IPS DF 4.7 (cell line): ENCODE data around the gene NFX1.
A peak's percentile ranks its signal among the peaks of the same experiment; 100 is the strongest.

Source experiments
- DNase-seq: peaks from one replicate; pipeline ENCODE4 v3.0.0-alpha.2; 2013; ENCODE audit warnings: low spot score; ENCODE audit errors: extremely low read depth

Gene NFX1

GRCh38 chr9:33265211-33265865 lies 25.0 kb upstream of the NFX1 start:
- no peak for DNase-seq

- no peak for DNase-seq
Observed at GRCh38 chr9:33267151-33267767, 23.1 kb upstream of the NFX1 start.

- DNase-seq, result no peak
Observed at GRCh38 chr9:33270146-33270545, 20.2 kb upstream of the NFX1 start.

GRCh38 chr9:33272061-33272460 lies 18.3 kb upstream of the NFX1 start:
- DNase-seq, result no peak

GRCh38 chr9:33273266-33273971 lies 16.9 kb upstream of the NFX1 start:
- no peak for DNase-seq

GRCh38 chr9:33273972-33274328 lies 16.4 kb upstream of the NFX1 start:
- DNase-seq, result no peak

GRCh38 chr9:33277484-33277883 lies 12.8 kb upstream of the NFX1 start:
- no peak for DNase-seq

- DNase-seq, result no peak
Observed at GRCh38 chr9:33285502-33285901, 4.8 kb upstream of the NFX1 start.

GRCh38 chr9:33287087-33287490 lies 3.2 kb upstream of the NFX1 start:
- peak; percentile 19 for DNase-seq

- DNase-seq, result no peak
Observed at GRCh38 chr9:33288235-33288634, 2.1 kb upstream of the NFX1 start.

GRCh38 chr9:33288828-33289483 lies 1.4 kb upstream of the NFX1 start:
- DNase-seq, result no peak

GRCh38 chr9:33289496-33289895 lies 820 bp upstream of the NFX1 start:
- DNase-seq, result no peak

- DNase-seq, result no peak
Observed at GRCh38 chr9:33289936-33290246, 425 bp upstream of the NFX1 start.

- no peak for DNase-seq
Observed at GRCh38 chr9:33291031-33291397, 698 bp downstream of the NFX1 start.

GRCh38 chr9:33291901-33292300 lies 1.6 kb downstream of the NFX1 start:
- no peak for DNase-seq

- DNase-seq, result no peak
Observed at GRCh38 chr9:33293782-33294181, 3.5 kb downstream of the NFX1 start.

- no peak for DNase-seq
Observed at GRCh38 chr9:33294670-33295432, 4.5 kb downstream of the NFX1 start.

GRCh38 chr9:33295571-33295970 lies 5.3 kb downstream of the NFX1 start:
- DNase-seq, result no peak

GRCh38 chr9:33297432-33297831 lies 7.1 kb downstream of the NFX1 start:
- no peak for DNase-seq

GRCh38 chr9:33300546-33300945 lies 10.2 kb downstream of the NFX1 start:
- DNase-seq, result no peak

- DNase-seq, result no peak
Observed at GRCh38 chr9:33304362-33304761, 14.0 kb downstream of the NFX1 start.

- DNase-seq, result no peak
Observed at GRCh38 chr9:33306037-33306436, 15.7 kb downstream of the NFX1 start.
